ENCODE measurements around the gene MYOC. TPM values are rescaled to one million over a fixed set of nuclear protein-coding genes. Genes with fewer than 3 reads are reported as not detected.

MYOC gene
- total RNA-seq, 2 experiments from 2014 or later = not detected

GRCh38 chr1:171588230-171588629 lies 64.3 kb downstream of the MYOC start:
- peaks cover 78% of the 10 kb centered on the region for H3K36me3 Mint-ChIP-seq (ENCODE audit: low read depth)
- no peak overlapping the region for H3K4me3 Mint-ChIP-seq
- no peaks in the 10 kb centered on the region for H3K9me3 Mint-ChIP-seq
- ChIA-PET CTCF (interaction anchor here (1.1 kb wide), 1 partner anchor 9 kb away, joined by 3 read pairs; no protein-coding TSS in a partner anchor), POLR2A (no interaction called here)
- no peak overlapping the region for H3K27ac Mint-ChIP-seq
- H3K27me3 Mint-ChIP-seq = no peaks in the 10 kb centered on the region
- H3K4me1 Mint-ChIP-seq = peaks cover 4% of the 10 kb centered on the region
- no peak for DNase-seq

DNA sequence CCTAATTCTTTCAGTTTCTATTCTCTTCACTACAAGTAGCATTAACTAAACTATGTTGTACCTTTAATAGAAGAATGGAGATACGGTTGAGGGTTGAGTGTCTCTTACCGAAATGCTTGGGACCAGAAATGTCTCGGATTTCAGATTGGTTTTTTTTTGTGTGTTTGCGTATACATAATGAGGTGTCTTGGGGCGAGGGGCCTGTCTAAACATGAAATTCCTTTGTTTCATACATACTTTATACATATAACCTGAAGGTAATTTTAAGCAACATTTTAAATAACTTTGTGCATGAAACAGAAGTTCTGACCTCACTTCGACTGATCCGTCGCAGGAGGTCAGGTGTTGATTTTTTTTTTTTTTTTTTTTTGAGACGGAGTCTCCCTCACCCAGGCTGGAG lies 66.8 kb downstream of the MYOC start:
- no peak for DNase-seq
- H3K36me3 Mint-ChIP-seq (ENCODE audit: low read depth) = peaks cover 64% of the 10 kb centered on the region
- ChIA-PET CTCF (interaction anchor here (1.0 to 1.1 kb wide), 2 partner anchors 71 to 177 kb away, joined by 3 read pairs; no protein-coding TSS in a partner anchor), POLR2A (no interaction called here)
- no peak overlapping the region for H3K27ac Mint-ChIP-seq
- no peaks in the 10 kb centered on the region for H3K9me3 Mint-ChIP-seq
- H3K4me1 Mint-ChIP-seq = peaks cover 17% of the 10 kb centered on the region
- H3K27me3 Mint-ChIP-seq = no peaks in the 10 kb centered on the region
- H3K4me3 Mint-ChIP-seq = no peak overlapping the region

Other genes starting within 250 kb of the MYOC start
- gene PRRC2C, start 167.2 kb downstream of the MYOC start, total RNA-seq = 100 to 1,000 TPM; 208 to 259 TPM
- under 1 TPM; 0.12 to 0.17 TPM for gene MYOCOS, start 30.4 kb downstream of the MYOC start, total RNA-seq
- gene VAMP4, start 89.4 kb upstream of the MYOC start, total RNA-seq = 10 to 100 TPM; 14.7 to 16.1 TPM
- gene METTL13, start 129.0 kb upstream of the MYOC start, total RNA-seq = 10 to 100 TPM; 40.0 to 40.5 TPM
- gene DNM3, start 188.8 kb upstream of the MYOC start, total RNA-seq = 1 to 10 TPM; 2.1 TPM

Measured in activated CD4-positive, alpha-beta T cell treated with anti-CD3 and anti-CD28 coated beads, Interleukin-2, amount 10 ng/mL, durations not matched to agents 7 days and 5 days (primary cell).